ENCODE data around the gene QPCTL.
"Not testable (repeated sequence)": the region's sequence is repeated elsewhere in the genome, so short reads cannot be mapped to it uniquely, and the experiment has no call there.

The QPCTL gene

DNA sequence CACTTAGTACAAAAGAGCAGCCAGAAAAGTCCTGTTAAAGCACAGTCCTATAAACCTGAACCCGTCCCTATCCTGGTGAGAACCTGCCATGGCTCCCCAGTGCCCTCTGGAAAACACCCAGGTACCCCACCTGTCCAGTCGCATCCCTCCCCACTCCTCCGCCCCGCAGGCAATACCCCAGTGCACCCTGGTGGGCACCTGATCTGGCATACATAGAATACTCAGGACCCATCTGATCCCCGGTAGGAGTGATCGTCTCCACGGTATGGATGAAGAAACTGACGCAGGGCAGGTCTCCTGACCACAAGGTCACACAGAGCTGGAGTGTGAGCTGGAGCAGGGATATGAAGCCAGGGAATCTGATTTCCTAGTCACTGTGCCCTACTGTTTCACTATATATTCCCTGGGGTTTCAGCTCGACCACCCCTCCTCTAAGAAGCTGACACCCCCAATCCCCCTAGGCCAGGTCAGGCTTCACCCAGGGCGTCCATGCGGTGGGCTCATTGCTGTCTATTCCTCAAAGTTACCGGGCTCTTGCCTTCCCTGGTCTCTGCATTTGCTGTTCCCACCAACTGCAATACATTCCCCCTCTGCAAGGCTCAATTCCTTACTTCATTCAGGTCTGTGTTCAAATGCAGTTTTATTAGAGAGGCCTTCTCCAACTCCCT, 25.7 kb downstream of the QPCTL start:
- DNase-seq, result no peak

DNA sequence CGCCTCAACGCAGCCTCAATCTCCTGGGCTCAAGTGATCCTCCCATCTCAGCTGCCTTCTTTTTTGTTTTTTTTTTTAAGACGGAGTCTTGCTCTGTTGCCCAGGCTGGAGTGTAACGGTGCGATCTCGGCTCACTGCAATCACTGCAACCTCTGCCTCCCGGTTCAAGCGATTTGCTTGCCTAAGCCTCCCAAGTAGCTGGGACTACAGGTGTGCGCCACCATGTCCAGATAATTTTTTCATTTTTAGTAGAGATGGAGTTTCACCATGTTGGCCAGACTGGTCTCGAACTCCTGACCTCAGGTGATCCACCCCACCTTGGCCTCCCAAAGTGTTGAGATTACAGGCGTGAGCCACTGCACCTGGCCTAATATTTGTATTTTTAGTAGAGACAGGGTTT, 27.6 kb downstream of the QPCTL start:
- DNase-seq, result not testable (repeated sequence)

DNA sequence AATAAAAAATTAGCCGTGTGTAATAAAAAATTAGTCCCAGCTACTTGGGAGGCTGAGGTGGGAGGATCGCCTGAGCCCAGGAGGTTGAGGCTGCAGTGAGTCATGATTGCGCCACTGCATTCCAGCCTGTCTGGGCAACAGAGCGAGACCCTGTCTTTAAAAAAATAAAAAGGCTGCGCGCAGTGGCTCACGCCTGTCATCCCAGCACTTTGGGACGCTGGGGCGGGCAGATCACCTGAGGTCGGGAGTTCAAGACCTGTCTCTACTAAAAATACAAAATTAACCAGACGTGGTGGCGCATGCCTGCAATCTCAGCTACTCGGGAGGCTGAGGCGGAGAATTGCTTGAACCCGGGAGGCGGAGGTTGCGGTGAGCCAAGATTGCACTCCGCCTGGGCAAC, 36.2 kb downstream of the QPCTL start:
- DNase-seq, result not testable (repeated sequence)

DNA sequence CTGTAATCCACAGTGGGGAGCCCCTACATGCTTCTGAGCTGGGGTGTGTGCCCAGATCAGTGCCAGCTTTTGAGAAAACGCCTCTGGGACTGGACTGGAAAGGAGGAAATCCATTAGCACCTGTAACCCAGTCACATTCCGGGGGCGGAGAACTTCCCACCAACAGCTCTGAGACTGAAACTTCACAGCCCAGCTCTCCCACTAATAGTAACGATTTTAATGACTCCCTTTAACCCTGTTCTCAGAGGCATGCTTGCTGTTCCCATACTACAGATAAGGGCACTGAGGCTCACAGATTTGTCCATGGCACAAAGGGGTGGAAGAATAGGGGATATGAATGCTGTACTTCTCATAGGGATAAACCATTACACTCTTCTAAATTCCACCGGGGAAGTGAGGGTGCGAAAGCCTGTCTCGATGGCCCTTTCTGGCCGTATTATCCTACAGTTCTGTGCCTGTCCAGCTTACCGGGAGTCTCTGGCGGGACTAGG, 37.4 kb downstream of the QPCTL start:
- no peak for DNase-seq

DNA sequence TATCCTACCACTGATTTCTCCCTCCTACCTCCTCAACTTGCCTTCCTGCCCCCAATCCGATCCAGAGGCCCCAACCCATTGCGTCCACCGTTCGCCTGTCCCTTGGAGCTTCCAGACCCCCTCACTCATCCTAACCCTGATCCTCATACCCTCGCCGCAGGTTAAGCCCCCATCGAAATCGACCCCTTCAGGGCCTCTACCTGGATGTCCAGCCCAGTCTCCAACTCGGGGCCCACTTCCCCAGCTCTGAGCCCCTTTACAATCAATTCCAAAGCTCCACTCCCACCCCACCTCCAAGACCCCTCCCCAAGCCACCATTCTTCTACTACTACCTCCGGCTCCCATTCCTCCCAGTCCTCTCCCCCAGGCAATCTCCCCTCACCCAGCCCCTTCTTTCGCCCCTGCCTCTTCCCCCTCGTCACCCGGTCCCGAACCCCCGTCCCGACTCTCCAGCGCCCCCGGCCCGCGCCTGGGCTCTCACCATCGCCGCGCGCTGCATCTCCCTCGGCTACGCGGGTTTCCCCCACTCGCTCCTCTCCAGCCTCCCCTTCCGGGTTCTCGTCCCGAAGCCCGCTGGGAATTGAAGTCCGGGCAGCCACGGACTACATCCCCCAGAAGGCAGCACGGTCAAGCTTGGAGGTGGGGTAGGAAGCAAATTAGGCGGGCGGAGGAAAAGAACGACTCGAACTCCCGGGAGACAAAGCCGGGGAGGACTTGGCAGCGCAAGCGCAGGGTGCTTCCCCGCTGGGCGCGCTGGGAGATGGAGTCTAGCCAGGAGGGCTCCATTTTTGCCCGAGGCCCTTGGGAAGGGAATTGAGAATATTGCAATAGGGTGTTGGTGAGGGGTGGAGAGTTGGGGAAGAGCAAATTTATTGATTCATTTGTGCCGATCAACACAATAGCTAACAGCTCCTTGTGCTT, 38.2 kb downstream of the QPCTL start, which contains the start of gene FBXO46:
Gene FBXO46 (minus strand): TSS at position 529 of the 921 bp plus-strand sequence. CDS start 17,401 bp downstream, outside the sequence.
- peak; percentile 99 for DNase-seq

DNA sequence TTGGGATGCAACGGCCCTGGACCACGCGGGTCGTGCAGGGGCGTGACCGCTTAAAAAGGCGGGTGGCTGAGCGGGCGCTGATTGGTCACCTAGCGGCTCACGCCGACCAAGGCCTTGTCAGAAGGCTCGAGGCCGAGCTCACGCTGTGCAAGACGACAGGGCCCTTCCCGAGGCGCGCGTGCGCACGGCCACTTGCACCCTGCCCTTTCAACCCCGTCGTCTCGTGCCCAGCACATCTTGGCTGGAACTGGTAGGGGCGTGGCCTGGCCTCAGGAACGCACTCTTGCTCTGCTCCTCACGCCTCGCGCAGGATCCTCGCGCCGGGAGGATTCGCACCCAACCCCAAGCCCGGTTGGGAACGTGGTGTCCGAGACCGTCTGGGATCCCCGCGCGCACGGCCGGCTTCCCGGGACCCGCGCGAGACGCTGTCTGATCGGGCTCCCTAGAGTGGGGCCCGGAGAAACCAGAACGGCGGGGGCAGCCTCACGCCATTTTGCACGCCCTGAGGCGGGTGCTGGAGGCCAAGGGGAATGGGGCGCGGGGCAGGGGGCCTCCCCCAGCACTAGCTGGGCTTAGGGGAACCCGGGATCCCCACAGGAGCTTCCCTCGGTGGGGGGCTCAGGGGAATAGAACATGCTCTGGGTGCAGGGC, 40.8 kb downstream of the QPCTL start, which contains the start of gene MEIOSIN:
Gene MEIOSIN (plus strand): TSS at position 280 of the 651 bp plus-strand sequence. CDS start 1,938 bp downstream, outside the sequence.
- DNase-seq, result no peak

DNA sequence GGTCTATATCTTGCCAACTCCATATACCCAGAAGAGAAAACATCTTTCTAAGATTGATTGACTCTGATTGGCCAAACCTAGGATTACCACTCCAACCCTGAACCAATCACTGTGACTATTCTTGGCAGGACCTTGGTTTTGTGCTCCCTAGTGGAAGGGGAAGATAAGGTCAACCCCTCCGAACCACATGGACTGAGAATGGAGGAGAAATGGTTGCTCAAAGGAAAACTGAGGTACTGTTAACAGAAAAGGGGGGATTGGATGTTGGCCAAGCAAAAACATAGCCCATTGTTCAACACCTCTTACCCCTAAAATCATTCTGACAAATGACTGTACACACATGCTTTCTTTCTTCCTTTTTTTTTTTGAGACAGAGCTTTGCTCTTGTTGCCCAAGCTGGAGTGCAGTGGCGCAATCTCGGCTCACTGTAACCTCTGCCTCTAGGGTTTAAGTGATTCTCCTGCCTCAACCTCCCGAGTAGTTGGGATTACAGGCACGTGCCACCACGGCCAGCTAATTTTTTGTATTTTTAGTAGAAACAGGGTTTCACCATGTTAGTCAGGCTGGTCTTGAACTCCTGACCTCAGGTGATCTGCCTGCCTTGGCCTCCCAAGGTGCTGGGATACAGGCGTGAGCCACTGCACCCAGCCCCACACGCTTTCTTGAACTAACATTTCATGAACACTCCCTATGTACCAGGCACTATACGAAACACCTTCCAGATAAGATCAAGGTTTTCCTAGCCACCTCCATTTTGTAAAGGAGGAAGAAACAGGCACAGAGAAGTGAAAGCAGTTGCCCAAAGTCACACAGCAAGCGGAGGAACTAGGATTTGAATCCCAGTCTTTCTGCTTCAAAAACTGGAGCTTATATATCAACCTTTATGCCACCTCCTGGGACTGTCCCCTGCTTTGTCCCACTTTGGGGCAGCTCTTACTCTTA, 47.3 kb downstream of the QPCTL start:
- DNase-seq, result no peak

DNA sequence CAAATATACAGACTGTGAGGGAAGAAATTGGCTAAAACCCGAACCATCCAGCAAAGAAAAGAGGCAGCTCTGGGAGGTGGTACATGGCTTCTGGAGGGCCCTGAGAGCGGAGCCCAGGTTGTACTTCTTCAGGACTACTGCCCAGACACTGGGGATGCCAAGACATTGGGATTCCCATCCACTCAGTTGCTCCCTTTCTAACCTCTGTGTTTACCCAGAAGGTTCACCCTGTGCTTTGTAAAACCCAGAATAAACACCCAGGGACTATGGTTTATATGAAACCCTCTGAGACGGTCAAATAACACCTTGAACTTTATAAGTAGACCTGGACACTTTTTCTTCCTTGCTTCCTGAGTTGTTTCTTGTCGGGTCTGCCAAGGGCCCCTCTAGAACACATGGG, 50.5 kb downstream of the QPCTL start:
- no peak for DNase-seq

DNA sequence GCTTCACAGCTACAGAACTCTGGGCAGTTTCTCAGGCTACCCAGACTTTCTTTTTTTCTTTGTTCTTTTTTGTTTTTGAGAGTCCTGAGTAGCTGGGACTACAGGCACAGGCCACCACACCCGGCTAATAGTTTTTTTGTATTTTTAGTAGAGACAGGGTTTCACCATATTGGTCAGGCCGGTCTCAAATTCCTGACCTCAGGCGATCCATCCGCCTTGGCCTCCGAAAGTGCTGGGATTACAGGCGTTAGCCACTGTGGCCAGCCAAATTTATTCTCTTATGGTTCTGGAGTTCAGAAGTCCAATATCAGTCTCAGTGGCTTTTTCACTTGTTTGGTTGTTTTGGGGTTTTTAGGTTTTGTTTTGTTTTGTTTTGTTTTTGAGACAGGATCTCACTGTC, 53.1 kb downstream of the QPCTL start:
- no peak for DNase-seq

DNA sequence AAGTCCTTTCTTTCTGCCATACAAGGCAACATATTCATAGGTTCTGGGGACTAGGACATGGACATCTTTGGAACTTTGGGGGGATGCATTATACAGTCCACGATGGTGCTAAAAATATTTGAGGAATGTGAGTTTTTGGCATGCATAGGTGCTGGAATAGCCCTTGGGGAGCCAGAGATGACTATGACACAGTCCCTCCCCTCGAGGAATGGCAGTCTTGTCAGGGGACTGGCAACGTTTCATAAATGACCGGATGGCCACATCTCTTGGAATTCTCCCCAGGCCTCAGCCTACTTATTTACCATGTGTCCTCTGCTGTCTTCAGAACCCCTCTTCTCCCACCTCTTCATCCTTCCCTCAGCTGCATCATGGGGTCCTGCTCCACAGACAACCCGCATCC, 54.4 kb downstream of the QPCTL start:
- no peak for DNase-seq

DNA sequence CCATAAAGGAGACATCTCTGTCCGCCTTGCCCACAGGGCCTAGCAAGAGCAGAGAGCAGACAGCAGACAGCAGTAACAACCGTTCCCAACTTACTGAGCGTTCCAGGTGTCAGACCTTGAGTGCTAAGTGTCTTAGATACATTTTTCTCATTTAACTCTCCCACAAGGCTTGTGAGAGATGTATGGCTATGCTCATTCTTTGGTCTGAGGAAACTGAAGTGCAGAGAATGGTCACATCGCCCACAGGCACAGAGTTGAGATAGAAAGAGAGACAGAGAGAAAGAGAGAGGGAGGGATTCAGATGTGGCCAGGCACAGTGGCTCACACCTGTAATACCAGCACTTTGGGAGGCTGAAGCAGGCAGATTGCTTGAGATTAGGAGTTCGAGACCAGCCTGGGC, 55.0 kb downstream of the QPCTL start:
- DNase-seq, result no peak

DNA sequence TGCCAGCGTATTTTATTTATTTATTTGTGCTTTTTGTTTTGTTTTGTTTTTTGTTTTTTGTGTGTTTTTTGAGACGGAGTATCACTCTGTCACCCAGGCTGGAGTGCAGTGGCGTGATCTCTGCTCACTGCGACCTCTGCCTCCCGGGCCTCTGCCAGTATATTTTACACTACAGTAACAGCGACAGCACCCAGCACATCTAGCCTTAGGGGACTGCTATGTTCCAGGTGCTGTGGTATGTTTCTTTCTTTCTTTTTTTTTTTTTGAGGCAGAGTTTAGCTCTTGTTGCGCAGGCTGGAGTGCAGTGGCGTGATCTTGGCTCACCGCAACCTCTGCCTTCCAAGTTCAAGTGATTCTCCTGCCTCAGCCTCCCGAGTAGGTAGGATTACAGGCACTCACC, 59.0 kb downstream of the QPCTL start:
- DNase-seq, result not testable (repeated sequence)

DNA sequence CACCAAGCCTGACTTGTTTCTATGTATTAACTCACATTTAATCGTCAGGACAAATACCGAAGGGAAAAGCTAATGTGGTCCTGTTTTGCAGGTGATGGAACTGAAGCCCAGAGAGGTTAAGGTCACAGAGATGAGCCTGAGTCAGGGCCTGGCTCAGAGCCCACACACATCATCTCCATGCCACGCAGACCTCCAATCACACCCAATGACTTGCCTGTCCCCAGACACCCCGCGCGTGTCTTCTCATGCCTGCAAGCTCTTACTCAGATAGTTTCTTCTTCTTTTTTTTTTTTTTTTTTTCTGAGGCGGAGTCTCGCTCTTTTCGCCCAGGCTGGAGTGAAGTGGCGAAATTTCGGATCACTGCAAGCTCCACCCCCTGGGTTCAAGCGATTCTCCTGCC, 60.2 kb downstream of the QPCTL start:
- DNase-seq, result peak; percentile 35

DNA sequence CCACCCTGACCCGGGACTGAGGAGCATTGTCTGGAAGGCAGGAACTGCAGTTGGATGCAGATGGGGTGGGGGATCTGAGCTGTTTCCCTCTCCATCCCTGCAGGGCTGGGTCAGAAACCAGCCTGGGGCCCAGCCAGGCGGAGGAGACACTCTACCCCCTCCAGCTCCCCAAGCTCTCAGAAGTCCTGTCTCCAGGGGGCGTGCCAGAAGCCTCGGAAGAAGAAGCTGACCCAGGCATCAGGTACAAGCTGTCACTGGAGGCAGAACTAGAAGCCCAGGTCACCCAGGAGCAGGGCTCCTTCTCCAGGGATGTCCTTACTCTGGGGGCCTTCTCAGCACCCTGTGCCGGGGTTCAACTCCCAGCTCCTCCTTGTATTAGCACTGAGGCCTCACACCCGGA, 61.1 kb downstream of the QPCTL start:
- no peak for DNase-seq

Data from NCI-H2171 treated with DMSO at 0.1 percent for 48 hours (cell line).